LNCaP clone FGC (cell line): Measurements from ENCODE around the gene RDM1.
A peak's percentile ranks its signal among the peaks of the same experiment; 100 is the strongest.

Experiments used
- DNase-seq: peaks from one replicate; pipeline ENCODE4 v3.0.0-alpha.2; 2011; ENCODE audit warnings: low read depth
- H3K4me3 ChIP-seq: 2 replicates; pipeline ENCODE4 v1.5.1; 2011; ENCODE audit warnings: mild to moderate bottlenecking, low read depth, low read length, control low read depth
- TF ChIP-seq, protein P1 (sequence below): IDR thresholded peaks from 2 replicates; pipeline ENCODE4 v1.5.1; 2012; ENCODE audit warnings: mild to moderate bottlenecking; ENCODE audit not compliant: control insufficient read depth, insufficient read depth; ENCODE audit errors: extremely low read depth

The RDM1 gene

DNA sequence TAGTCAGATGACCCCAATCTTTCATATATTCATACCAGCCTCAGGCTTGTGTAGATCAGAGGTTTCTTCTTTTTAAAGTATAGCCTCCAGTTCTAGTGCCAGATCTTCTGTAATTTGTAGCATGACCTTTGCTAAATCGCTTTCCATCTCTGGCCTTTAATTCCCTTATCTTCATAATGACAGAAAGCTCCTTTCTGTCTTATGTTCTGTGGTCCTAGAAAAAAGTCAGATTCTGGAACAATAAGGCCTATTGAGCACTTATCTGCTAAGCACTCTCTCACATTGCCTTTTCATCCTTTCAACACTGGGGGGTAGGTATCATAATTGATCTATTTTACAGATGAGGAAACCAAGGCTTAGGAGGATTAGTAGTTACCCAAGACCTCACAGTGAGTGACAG, 41.5 kb upstream of the RDM1 start:
- DNase-seq: no peak
- no peak overlapping the region for H3K4me3 ChIP-seq
- TF ChIP-seq, protein P1, sequence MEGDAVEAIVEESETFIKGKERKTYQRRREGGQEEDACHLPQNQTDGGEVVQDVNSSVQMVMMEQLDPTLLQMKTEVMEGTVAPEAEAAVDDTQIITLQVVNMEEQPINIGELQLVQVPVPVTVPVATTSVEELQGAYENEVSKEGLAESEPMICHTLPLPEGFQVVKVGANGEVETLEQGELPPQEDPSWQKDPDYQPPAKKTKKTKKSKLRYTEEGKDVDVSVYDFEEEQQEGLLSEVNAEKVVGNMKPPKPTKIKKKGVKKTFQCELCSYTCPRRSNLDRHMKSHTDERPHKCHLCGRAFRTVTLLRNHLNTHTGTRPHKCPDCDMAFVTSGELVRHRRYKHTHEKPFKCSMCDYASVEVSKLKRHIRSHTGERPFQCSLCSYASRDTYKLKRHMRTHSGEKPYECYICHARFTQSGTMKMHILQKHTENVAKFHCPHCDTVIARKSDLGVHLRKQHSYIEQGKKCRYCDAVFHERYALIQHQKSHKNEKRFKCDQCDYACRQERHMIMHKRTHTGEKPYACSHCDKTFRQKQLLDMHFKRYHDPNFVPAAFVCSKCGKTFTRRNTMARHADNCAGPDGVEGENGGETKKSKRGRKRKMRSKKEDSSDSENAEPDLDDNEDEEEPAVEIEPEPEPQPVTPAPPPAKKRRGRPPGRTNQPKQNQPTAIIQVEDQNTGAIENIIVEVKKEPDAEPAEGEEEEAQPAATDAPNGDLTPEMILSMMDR: no peak

DNA sequence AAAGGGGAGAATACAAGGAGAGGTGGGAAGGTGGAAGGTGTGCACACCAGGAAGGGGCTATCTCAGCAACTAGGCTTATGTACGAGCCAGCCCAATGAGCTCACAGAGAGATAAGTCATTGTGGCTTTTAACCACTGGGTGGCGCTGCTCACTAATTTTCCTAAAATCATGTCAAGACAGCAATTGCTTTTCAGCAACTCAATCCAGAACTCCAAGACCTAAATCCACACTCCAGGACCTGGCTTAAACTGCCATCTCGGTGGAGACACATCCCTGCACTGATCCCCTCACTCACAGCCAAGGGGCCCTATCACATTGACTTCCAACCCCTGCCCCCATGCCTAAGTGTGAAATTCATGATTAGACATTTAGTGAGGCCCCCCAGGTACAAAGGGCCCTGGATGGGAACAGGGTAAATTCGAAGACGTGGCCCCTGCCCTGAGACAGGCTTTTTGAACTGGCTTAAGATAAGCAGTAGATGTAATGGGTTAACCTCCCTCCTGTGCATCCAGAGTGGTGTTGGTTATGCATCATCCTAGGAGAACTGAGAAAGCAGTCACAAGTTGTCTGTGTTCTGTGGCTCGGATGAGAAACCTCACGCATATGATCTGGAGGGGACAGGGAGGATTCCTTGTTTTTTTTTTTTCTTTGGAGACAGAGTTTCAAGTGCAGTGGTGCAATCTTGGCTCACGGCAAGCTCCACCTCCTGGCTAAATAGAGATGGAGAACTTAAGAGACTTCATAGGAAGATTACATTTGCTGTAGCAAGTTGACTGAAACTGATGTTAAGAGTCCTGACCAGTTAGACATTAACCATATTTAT, 39.2 kb upstream of the RDM1 start:
- TF ChIP-seq, protein P1: peak; percentile 93
- no peak overlapping the region for H3K4me3 ChIP-seq
- peak; percentile 61 for DNase-seq

DNA sequence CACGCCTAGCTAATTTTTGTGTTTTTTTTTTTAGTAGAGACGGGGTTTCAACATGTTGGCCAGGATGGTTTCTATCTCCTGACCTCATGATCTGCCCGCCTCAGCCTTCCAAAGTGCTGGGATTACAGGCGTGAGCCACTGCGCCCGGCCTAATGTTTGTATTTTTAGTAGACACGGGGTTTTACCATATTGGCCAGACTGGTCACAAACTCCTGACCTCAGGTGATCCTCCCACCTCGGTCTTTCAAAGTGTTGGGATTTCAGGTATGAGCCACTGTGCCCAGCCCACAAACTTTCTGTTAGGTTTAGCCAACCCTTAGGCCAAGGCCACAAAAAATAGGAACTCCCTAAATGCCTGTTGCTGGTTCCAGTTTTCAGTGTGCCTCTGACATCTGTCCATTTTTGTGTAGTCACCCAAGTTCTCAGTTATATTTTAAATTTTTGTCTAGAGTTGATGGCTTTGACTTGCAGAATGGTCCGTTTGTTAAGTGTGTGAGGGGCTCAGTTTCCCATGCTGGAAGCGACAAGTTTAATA, 38.0 kb upstream of the RDM1 start:
- no peak for DNase-seq
- H3K4me3 ChIP-seq: no peak overlapping the region
- TF ChIP-seq, protein P1: no peak

DNA sequence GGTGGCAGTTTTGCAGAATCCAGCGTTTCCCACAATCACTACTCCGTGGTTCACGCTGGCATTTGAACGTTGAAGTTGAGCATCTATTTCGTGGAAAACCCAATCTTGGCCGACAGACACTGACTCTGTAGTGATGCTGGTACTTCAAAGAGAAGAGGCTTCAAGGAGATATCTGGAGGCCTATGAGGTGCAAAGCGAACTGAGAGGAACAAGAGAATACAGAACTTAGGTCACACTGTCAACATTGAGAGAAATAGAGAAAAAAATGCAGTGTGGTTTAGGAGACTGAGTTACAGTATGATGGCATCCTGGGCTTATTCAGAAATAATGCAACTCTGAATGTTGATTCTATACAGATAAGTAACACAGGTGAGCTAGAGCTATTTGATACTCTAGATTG, 34.7 kb upstream of the RDM1 start:
- H3K4me3 ChIP-seq: no peak overlapping the region
- TF ChIP-seq, protein P1: no peak
- no peak for DNase-seq

DNA sequence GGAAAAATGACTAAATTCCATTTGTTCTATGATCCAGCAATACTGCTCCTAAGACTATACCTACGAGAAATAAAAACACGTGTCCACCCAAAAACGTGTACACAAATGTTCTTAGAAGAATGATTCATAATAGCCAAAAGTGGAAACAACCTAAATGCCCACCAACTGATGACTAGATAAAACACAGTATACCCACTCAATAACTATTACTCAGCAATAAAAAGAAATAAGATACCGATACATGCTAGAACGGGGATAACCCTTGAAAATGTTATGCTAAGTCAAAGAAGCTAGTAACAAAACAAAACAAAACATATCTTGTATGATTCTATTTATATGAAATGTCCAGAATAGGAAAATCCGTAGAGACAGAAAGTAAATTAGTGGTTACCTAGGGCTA, 33.1 kb upstream of the RDM1 start:
- DNase-seq: no peak
- H3K4me3 ChIP-seq: no peak overlapping the region
- TF ChIP-seq, protein P1: no peak

DNA sequence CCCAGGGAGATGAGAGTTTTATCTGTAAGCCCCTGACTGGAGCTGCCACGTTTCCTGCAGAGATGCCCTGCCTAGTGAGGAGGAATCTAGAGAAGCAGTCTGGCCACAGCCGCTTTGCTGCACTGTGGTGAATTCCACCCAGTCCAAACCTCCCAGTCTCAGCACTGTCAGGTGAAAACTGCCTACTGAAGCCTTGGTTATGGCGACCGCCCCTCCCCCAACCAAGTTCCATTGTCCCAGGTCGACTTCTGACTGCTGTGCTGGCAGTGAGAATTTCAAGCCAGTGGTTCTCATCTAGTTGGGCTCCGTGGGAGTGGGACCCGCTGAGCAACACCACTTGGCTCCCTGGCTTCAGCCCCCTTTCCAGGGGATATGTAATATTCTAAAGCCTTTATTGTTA, 23.1 kb upstream of the RDM1 start:
- no peak overlapping the region for H3K4me3 ChIP-seq
- no peak for DNase-seq
- TF ChIP-seq, protein P1: no peak
